Endothelial cell of umbilical vein (primary cell): ENCODE results near the gene RNF168. TPM values are rescaled to one million over a fixed set of nuclear protein-coding genes. Genes with fewer than 3 reads are reported as not detected.

Source experiments
- BruUV-seq: library from RNA; stranded (reverse); fragments of 400-500 nt; replicated peaks from 2 replicates; lab custom pipeline; 2021; lab: Mats Ljungman, UMichigan
- CTCF ChIA-PET: fragments of 300-600, 350-600 bp; sonication (Branson Sonifier 250); formaldehyde crosslinking; loops from one replicate; lab custom pipeline; 2021; ENCODE audit warnings: antibody characterized with exemption, inconsistent platforms; lab: Charles Lee
- POLR2A ChIA-PET: fragments of 300-600, 350-600 bp; sonication (Branson Sonifier 250); formaldehyde crosslinking; loops from one replicate; lab custom pipeline; 2021; ENCODE audit warnings: antibody characterized with exemption, inconsistent platforms; lab: Charles Lee
- DNase-seq: peaks from one replicate; pipeline ENCODE4 v3.0.0-alpha.2; 2011; ENCODE audit warnings: low read depth, low spot score
- FAIRE-seq: peaks from 2 replicates; lab custom pipeline; 2011; peaks lifted over from hg19 to GRCh38; lab: Jason Lieb, UNC
- H2AFZ ChIP-seq: 2 replicates; pipeline ENCODE4 v1.6.0; 2012; ENCODE audit warnings: low read depth, low read length, control low read depth, inconsistent platforms
- H3K27ac ChIP-seq: 2 replicates; pipeline ENCODE4 v1.5.1; 2011; ENCODE audit warnings: low read depth, mild to moderate bottlenecking, control low read depth, low read length, moderate library complexity; ENCODE audit not compliant: insufficient read depth
- H3K27me3 ChIP-seq, 2 experiments: 2 replicates each; pipeline versions ENCODE4 v1.6.0 to v1.6.1; 2011; ENCODE audit warnings: low read length in 2 of 2, mixed read lengths in 1 of 2; ENCODE audit not compliant: control insufficient read depth in 2 of 2, insufficient read depth in 2 of 2
- H3K36me3 ChIP-seq, 2 experiments: 2 replicates in 1 of 2; 3 replicates in 1 of 2; pipeline ENCODE4 v1.5.1; 2011; ENCODE audit warnings: low read length in 2 of 2, mild to moderate bottlenecking in 1 of 2, moderate library complexity in 1 of 2; ENCODE audit not compliant: control insufficient read depth in 2 of 2, insufficient read depth in 2 of 2; ENCODE audit errors: extremely low read depth in 1 of 2
- H3K4me1 ChIP-seq: 3 replicates; pipeline ENCODE4 v1.5.1; 2011; ENCODE audit warnings: mild to moderate bottlenecking, low read length; ENCODE audit not compliant: control insufficient read depth, insufficient read depth; ENCODE audit errors: extremely low read depth
- H3K4me2 ChIP-seq: 2 replicates; pipeline ENCODE4 v1.6.1; 2011; ENCODE audit warnings: low read length, control low read depth, mixed read lengths; ENCODE audit not compliant: insufficient read depth
- H3K4me3 ChIP-seq, 3 experiments: fragments of 200-600 bp in 1 of 3; sonication (generic), shearing (Covaris generic) in 1 of 3; replicated peaks in 1 of 3; 2 replicates each; pipeline ENCODE4 v1.5.1; 2011 to 2016; ENCODE audit warnings: control low read depth in 3 of 3, low read length in 3 of 3, mild to moderate bottlenecking in 2 of 3, inconsistent platforms in 1 of 3, low read depth in 1 of 3, moderate library complexity in 1 of 3; ENCODE audit not compliant: insufficient read depth in 1 of 3
- H3K79me2 ChIP-seq: 2 replicates; pipeline ENCODE4 v1.6.0; 2012; ENCODE audit warnings: low read length, inconsistent platforms; ENCODE audit not compliant: control insufficient read depth, insufficient read depth
- H3K9ac ChIP-seq: replicated peaks from 2 replicates; pipeline ENCODE3; 2011; ENCODE audit warnings: low read length, control low read depth; ENCODE audit not compliant: insufficient read depth; ENCODE audit errors: extremely low read depth
- H3K9me1 ChIP-seq: replicated peaks from 3 replicates; pipeline ENCODE4 v1.6.0; 2011; ENCODE audit warnings: mild to moderate bottlenecking, low read length; ENCODE audit not compliant: control insufficient read depth, insufficient read depth; ENCODE audit errors: extremely low read depth
- H3K9me3 ChIP-seq: replicated peaks from 2 replicates; pipeline ENCODE4 v1.5.1; 2012; ENCODE audit warnings: low read length, inconsistent platforms; ENCODE audit not compliant: control insufficient read depth, insufficient read depth
- H4K20me1 ChIP-seq: replicated peaks from 2 replicates; pipeline ENCODE3; 2011; ENCODE audit warnings: mild to moderate bottlenecking, low read length; ENCODE audit not compliant: control insufficient read depth, insufficient read depth; ENCODE audit errors: extremely low read depth
- FOS ChIP-seq: IDR thresholded peaks from 2 replicates; pipeline ENCODE4 v1.6.1; 2011; ENCODE audit warnings: mild to moderate bottlenecking, low read length, moderate library complexity, borderline replicate concordance; ENCODE audit not compliant: insufficient read depth
- JUN ChIP-seq: IDR thresholded peaks from 2 replicates; pipeline ENCODE4 v1.6.1; 2011; ENCODE audit warnings: borderline replicate concordance, low read depth; ENCODE audit not compliant: insufficient read length, insufficient read depth
- MYC ChIP-seq: IDR thresholded peaks from one replicate; pipeline ENCODE4 v1.6.1; 2011; ENCODE audit warnings: mild to moderate bottlenecking, low read depth, low read length
- POLR2A ChIP-seq: IDR thresholded peaks from 2 replicates; pipeline ENCODE4 v1.6.1; 2012; ENCODE audit warnings: low read depth, mild to moderate bottlenecking, control low read depth, low read length
- POLR2AphosphoS5 ChIP-seq: IDR thresholded peaks from 2 replicates; pipeline ENCODE4 v1.6.1; 2012; ENCODE audit warnings: low read depth, mild to moderate bottlenecking, control low read depth, low read length, moderate library complexity; ENCODE audit not compliant: insufficient read depth
- dilution Hi-C: fragments of 300-500 bp; cut with MboI; formaldehyde crosslinking; loops from one replicate; pipeline ENCODE4 v1.15.0; 2019; ENCODE audit warnings: low sequenced_read_pairs; ENCODE audit not compliant: extremely low pct_ligation_motif_present
- intact Hi-C: fragments of 100-400 bp; cut with micrococcal nuclease; formaldehyde crosslinking; loops from one replicate; pipeline ENCODE4 v1.10.0; 2022
- polyA plus RNA-seq, 4 experiments: library from polyadenylated mRNA; depleted of rRNA in 3 of 4; stranded (reverse) in 3 of 4; unstranded in 1 of 4; fragments of >200 nt; gene quantifications; 2 replicates each; pipeline versions ENCODE4 v1.2.1 to v1.2.3, GENCODE V29; 2011 to 2012; ENCODE audit warnings: missing spikeins in 1 of 4
- total RNA-seq: library from RNA; stranded (reverse); gene quantifications from 2 replicates; pipeline ENCODE4 v1.2.3, GENCODE V29; 2021
- TF ChIP-seq, protein P1 (sequence below), 2 donors: IDR thresholded peaks; 1 replicate in 1 of 2; 2 replicates in 1 of 2; pipeline ENCODE4 v1.5.1; 2011; ENCODE audit warnings: low read length in 2 of 2, mild to moderate bottlenecking in 2 of 2, moderate library complexity in 2 of 2, control low read depth in 1 of 2, inconsistent platforms in 1 of 2, low read depth in 1 of 2; ENCODE audit not compliant: insufficient read depth in 1 of 2; ENCODE audit errors: extremely low read depth in 1 of 2

RNF168 gene
- total and polyA plus RNA-seq, 2 donors (not counting 3 experiments of a cell fraction or from before 2014, with no cell fraction given) = 4.0 to 32.9 TPM

DNA sequence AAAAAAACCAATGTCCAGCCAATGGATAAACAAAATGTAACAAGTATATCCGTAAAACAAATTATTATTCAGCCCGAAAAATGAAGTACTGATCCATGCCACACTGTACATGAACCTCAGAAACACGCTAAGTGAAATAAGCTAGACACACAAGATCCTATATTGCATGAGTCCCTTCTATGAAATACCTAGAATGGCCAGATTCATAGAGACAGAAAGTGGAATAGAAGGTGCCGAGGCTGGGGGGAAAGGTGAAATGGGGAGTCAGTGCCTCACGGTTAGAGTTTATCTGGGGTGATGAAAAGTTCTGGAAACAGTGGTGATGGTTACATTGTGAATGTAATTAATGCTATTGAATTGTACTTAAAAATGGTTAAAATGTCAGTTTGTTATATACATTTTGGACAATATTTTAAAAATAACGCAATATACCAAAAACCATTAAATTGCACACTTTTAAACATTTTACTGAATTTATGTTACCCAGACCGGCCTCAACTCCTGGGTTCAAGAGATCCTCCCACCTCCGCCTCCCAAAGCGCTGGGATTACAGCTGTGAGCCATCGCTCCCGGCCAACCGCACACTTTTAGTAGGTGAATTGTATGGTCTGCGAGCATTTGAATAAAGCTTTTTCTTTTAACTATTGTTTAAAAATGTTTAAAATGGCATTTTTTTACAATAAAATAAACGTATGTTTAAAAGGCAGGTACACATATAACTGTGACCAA lies 2.1 kb downstream of the RNF168 start:
- Histone ChIP-seq H3K4me1 (peaks cover 13% of the 10 kb centered on the region), H3K36me3 (peaks cover 0 to 2% of the 10 kb centered on the region in 2 experiments), H4K20me1 (no peaks in the 10 kb centered on the region), H3K9me1 (no peaks in the 10 kb centered on the region), H3K9me3 (no peaks in the 10 kb centered on the region), H2AFZ (no peak overlapping the region), H3K4me2 (peak overlapping the region; percentile 98), H3K4me3 (peak overlapping the region; percentile 61 to 84 (median 67)), H3K27ac (peak overlapping the region; percentile 85), H3K79me2 (peaks cover 62% of the 10 kb centered on the region), H3K27me3 (no peaks in the 10 kb centered on the region), H3K9ac (peak overlapping the region; percentile 75)
- dilution Hi-C loops = no loop called here
- DNase-seq (no peak), FAIRE-seq (peak; percentile 55)
- TF ChIP-seq MYC (no peak), POLR2AphosphoS5 (no peak), FOS (no peak), POLR2A (no peak), JUN (peak; percentile 12)
- TF ChIP-seq, protein P1, sequence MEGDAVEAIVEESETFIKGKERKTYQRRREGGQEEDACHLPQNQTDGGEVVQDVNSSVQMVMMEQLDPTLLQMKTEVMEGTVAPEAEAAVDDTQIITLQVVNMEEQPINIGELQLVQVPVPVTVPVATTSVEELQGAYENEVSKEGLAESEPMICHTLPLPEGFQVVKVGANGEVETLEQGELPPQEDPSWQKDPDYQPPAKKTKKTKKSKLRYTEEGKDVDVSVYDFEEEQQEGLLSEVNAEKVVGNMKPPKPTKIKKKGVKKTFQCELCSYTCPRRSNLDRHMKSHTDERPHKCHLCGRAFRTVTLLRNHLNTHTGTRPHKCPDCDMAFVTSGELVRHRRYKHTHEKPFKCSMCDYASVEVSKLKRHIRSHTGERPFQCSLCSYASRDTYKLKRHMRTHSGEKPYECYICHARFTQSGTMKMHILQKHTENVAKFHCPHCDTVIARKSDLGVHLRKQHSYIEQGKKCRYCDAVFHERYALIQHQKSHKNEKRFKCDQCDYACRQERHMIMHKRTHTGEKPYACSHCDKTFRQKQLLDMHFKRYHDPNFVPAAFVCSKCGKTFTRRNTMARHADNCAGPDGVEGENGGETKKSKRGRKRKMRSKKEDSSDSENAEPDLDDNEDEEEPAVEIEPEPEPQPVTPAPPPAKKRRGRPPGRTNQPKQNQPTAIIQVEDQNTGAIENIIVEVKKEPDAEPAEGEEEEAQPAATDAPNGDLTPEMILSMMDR (IDR thresholded peaks at IDR 0.05; ENCODE audit: extremely low read depth in 1 of 2, insufficient read depth in 1 of 2, low read depth in 1 of 2, low read length in 2 of 2) = no peak
- no TSS peak for BruUV-seq
- ChIA-PET CTCF (interaction anchor here (0.9 to 4.0 kb wide), 4 partner anchors 15 to 194 kb away, joined by 3 to 17 read pairs (median 6); no protein-coding TSS in a partner anchor), POLR2A (no interaction called here)
- intact Hi-C loops = loop anchor here (2.0 to 5.0 kb wide), 3 partner anchors 27 to 419 kb away; partner anchors contain the start of gene TFRC
